NT2/D1 (cell line): Measurements from ENCODE around the gene MYH9.

Experiments
- SUZ12 ChIP-seq: IDR thresholded peaks from 2 replicates; pipeline ENCODE4 v1.6.1; 2011; ENCODE audit not compliant: insufficient read length, insufficient read depth; ENCODE audit errors: extremely low read depth
- YY1 ChIP-seq: IDR thresholded peaks from 2 replicates; pipeline ENCODE4 v1.6.1; 2011; ENCODE audit not compliant: insufficient read length, insufficient read depth
- ZNF274 ChIP-seq: IDR thresholded peaks from 2 replicates; pipeline ENCODE4 v1.6.1; 2011; ENCODE audit warnings: mild to moderate bottlenecking, low read depth, low read length

- TF ChIP-seq ZNF274 = no peak
- TF ChIP-seq YY1 = no peak
- no peak for TF ChIP-seq SUZ12
These were observed 128.0 kb downstream of the MYH9 start for GRCh38 chr22:36259615-36260300.
